Astrocyte of the spinal cord (primary cell): Measurements from ENCODE around the gene RXFP1.

Experiments
- DNase-seq: peaks from one replicate; pipeline ENCODE4 v3.0.0; 2011; ENCODE audit warnings: low read depth, low spot score
- H3K4me3 ChIP-seq: 2 replicates; pipeline ENCODE4 v1.5.1; 2011; ENCODE audit warnings: low read depth, mild to moderate bottlenecking, low read length, moderate library complexity
- in situ Hi-C: cut with HindIII; loops from 2 replicates; pipeline ENCODE4 v1.10.0; 2017; ENCODE audit warnings: low sequenced_read_pairs
- TF ChIP-seq, protein P1 (sequence below): IDR thresholded peaks from 2 replicates; pipeline ENCODE4 v1.5.1; 2012; ENCODE audit warnings: low read depth, mild to moderate bottlenecking, low read length, inconsistent platforms

RXFP1 gene

DNA sequence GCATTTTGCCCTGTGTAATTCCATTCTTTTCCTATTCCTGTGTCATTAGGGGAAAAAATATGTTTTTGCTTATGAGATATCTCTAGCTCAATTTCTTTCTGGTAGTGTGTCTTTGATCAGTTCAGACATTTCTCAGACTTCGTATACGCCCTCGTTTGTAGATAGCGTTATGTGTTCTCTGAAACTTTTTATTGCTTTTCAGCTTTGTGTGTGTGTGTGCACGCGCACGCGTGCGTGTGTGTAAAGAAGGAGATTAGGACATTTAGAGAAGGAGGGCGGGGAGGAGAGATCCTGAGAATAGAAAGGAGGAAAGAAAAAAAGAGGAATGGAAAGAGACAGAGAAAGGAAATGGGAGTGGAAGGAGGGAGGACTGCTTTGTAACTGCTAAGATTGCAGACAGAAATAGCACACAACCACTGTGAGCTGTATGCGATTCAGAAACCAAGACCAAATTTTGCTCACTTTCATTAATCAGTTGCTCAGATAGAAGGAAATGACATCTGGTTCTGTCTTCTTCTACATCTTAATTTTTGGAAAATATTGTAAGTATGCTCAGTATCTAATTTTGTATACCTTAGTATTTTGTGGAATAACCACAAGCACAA, at the start of gene RXFP1:
RXFP1 (plus strand) TSS at position 399 of the 605 bp plus-strand sequence; CDS start at position 494, 95 bp downstream.
- no peak within 1 kb of the TSS for H3K4me3 ChIP-seq
- TF ChIP-seq, protein P1, sequence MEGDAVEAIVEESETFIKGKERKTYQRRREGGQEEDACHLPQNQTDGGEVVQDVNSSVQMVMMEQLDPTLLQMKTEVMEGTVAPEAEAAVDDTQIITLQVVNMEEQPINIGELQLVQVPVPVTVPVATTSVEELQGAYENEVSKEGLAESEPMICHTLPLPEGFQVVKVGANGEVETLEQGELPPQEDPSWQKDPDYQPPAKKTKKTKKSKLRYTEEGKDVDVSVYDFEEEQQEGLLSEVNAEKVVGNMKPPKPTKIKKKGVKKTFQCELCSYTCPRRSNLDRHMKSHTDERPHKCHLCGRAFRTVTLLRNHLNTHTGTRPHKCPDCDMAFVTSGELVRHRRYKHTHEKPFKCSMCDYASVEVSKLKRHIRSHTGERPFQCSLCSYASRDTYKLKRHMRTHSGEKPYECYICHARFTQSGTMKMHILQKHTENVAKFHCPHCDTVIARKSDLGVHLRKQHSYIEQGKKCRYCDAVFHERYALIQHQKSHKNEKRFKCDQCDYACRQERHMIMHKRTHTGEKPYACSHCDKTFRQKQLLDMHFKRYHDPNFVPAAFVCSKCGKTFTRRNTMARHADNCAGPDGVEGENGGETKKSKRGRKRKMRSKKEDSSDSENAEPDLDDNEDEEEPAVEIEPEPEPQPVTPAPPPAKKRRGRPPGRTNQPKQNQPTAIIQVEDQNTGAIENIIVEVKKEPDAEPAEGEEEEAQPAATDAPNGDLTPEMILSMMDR: no peak
- in situ Hi-C loops: no loop called here
- no peak for DNase-seq

DNA sequence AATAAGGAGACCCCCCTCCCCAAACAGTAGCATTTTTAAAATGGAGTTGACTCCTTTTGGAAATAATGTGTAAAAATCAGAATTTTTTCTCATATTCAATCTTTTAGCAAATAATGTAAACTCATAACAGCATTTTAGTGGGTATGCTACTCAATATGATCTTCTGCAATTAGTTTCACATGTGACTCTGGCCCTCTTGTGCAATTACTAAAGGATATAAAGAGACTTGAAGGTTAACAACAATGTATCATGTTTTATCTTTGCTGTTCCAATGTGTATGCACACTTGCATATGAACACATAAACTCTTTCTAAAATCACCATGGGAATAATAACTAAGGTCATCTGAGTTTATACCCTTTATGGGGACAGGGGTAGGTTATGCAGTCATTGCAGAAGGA, 39.9 kb upstream of the RXFP1 start:
- TF ChIP-seq, protein P1: no peak
- in situ Hi-C loops: no loop called here
- no peak for DNase-seq
- no peak overlapping the region for H3K4me3 ChIP-seq

- DNase-seq: peak; percentile 44
Measured at GRCh38 chr4:158484173-158484885, 37.4 kb upstream of the RXFP1 start.

DNA sequence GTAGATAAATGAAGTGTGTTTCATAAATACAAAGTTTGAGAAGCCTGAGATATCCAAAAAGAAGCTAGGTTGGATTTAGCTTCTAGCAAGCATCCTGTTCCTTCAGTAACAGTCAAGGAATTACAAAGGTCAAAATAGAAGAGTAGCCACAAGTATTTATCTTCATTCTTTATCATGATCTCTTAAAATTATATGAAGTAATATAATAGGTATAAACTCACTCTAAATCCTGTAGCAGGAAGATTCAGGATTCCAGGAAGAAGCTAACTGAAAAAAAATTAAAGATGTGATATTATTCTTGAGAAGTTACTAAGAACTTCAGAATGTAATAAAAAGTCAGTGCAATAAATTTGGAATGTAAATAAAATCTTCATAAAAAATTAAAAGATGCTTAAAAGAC, 31.1 kb upstream of the RXFP1 start:
- no peak overlapping the region for H3K4me3 ChIP-seq
- in situ Hi-C loops: no loop called here
- TF ChIP-seq, protein P1: no peak
- no peak for DNase-seq

More at GRCh38 chr4:158484173-158484885, 37.4 kb upstream of the RXFP1 start:
- TF ChIP-seq, protein P1: no peak
- no peak overlapping the region for H3K4me3 ChIP-seq
- in situ Hi-C loops: no loop called here

DNA sequence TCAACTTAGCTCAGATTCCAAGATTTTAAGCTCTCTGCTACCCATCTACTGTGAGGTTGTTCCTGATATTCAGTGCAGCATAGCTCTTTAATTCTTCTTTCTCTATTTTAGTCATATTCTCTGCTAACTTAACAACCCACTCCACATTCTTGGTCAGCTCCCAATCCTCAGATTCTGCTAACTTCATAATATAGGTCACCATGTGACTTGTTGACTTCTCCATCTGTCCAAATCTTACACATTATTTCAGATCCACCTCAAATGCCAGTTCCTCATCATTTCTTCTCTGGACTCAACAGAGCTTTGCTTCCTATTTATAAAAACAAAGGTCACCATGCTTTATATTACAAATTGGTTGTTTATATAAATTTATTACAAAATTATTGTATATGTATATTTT, 29.3 kb upstream of the RXFP1 start:
- TF ChIP-seq, protein P1: no peak
- no peak for DNase-seq
- H3K4me3 ChIP-seq: no peak overlapping the region
- in situ Hi-C loops: no loop called here

- no peak overlapping the region for H3K4me3 ChIP-seq
- DNase-seq: no peak
- in situ Hi-C loops: no loop called here
- TF ChIP-seq, protein P1: peak; percentile 55
Measured at GRCh38 chr4:158496030-158496741, 25.5 kb upstream of the RXFP1 start.
